Mesodermal cell (in vitro differentiated cells): Measurements from ENCODE around the gene MEIS3.
"Not testable (repeated sequence)": the region's sequence is repeated elsewhere in the genome, so short reads cannot be mapped to it uniquely, and the experiment has no call there.

Experiments used
- H3K27ac ChIP-seq: 2 replicates; pipeline ENCODE4 v1.7.0; 2013; ENCODE audit warnings: mild to moderate bottlenecking, low read depth, low read length, moderate library complexity; ENCODE audit not compliant: severe bottlenecking
- H3K36me3 ChIP-seq: 2 replicates; pipeline ENCODE4 v1.7.1; 2013; ENCODE audit warnings: mild to moderate bottlenecking, low read length, moderate library complexity; ENCODE audit not compliant: control insufficient read depth, insufficient read depth
- H3K4me1 ChIP-seq: one replicate; pipeline ENCODE4 v1.7.1; 2013; ENCODE audit warnings: mild to moderate bottlenecking, low read length; ENCODE audit not compliant: insufficient read depth, control insufficient read depth, poor library complexity, severe bottlenecking
- H3K4me3 ChIP-seq: 2 replicates; pipeline ENCODE4 v1.7.0; 2013; ENCODE audit warnings: low read length, control low read depth, mild to moderate bottlenecking; ENCODE audit not compliant: insufficient read depth, poor library complexity, severe bottlenecking; ENCODE audit errors: extremely low read depth
- H3K9me3 ChIP-seq: 2 replicates; pipeline ENCODE4 v1.7.1; 2013; ENCODE audit warnings: mild to moderate bottlenecking, low read length, moderate library complexity; ENCODE audit not compliant: control insufficient read depth
- WGBS, 2 experiments: methylation state at CpG; one replicate each; pipeline ENCODE4 v1.1.5; 2013; ENCODE audit warnings: missing lambda C conversion rate in 2 of 2; ENCODE audit not compliant: insufficient coverage in 2 of 2; 5-methylcytosine and 5-hydroxymethylcytosine counted together

The MEIS3 gene

GRCh38 chr19:47373246-47374240 is 45.8 kb downstream of the MEIS3 start:
- H3K9me3 ChIP-seq: no peaks in the 10 kb centered on the region
- WGBS, 2 experiments: 92 to 95% methylated on average over 32 of the region's 33 CpGs
- no peaks in the 10 kb centered on the region for H3K4me1 ChIP-seq
- H3K27ac ChIP-seq: no peak overlapping the region
- H3K4me3 ChIP-seq: no peak overlapping the region
- H3K36me3 ChIP-seq: peaks cover 94% of the 10 kb centered on the region

DNA sequence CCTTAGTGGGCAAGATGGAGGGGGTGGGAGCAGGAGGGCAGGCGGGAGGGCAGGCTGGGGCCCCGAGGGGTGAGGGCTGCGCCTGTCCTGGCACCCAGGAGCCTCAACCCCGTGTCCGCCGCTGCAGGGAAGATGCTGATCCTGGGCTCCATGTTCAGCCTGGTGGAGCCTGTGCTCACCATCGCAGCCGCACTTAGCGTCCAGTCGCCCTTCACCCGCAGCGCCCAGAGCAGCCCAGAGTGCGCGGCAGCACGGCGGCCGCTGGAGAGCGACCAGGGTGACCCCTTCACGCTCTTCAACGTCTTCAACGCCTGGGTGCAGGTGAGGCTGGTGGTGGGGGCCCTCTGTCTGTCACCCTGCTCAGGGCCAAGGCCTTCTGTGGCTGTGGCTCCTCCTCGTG is 46.7 kb downstream of the MEIS3 start:
- Histone ChIP-seq H3K27ac (no peak overlapping the region), H3K4me1 (no peaks in the 10 kb centered on the region), H3K9me3 (no peaks in the 10 kb centered on the region), H3K4me3 (no peak overlapping the region), H3K36me3 (peaks cover 86% of the 10 kb centered on the region)
- 94 to 95% methylated on average over 17 to 19 of the region's 22 CpGs for WGBS, 2 experiments

- H3K4me3 ChIP-seq: no peak overlapping the region
- H3K36me3 ChIP-seq: peaks cover 77% of the 10 kb centered on the region
- H3K9me3 ChIP-seq: no peaks in the 10 kb centered on the region
- H3K27ac ChIP-seq: no peak overlapping the region
- 94 to 95% methylated on average over 5 to 7 of the region's 9 CpGs for WGBS, 2 experiments
- no peaks in the 10 kb centered on the region for H3K4me1 ChIP-seq
Measured at GRCh38 chr19:47371261-47371660, 48.1 kb downstream of the MEIS3 start.

GRCh38 chr19:47370045-47370611 is 49.2 kb downstream of the MEIS3 start:
- 93 to 95% methylated on average over 9 to 10 of the region's 10 CpGs for WGBS, 2 experiments
- no peak overlapping the region for H3K27ac ChIP-seq

DNA sequence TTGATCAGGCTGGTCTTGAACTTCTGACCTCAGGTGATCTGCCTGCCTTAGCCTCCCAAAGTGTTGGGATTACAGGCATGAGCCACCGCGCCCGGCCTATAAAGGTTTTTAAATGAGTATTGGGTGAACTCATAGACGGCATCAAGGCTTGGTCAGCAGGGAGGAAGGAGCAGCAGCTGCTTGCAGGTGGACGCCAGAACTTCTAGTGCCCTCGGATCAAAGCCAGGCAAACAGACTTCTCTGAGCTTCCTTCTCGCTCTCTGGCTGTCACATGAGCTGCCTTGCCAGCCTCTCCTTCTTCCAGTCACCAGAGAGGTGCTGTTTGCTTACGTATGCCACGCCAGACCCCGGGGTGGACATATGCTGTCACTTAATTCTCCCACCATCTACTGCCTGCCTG is 53.9 kb downstream of the MEIS3 start:
- H3K9me3 ChIP-seq, H3K4me3 ChIP-seq, H3K4me1 ChIP-seq, H3K27ac ChIP-seq: not testable (repeated sequence)
- H3K36me3 ChIP-seq: peaks cover 76% of the 10 kb centered on the region
- 100% methylated on average over 3 to 5 of the region's 10 CpGs for WGBS, 2 experiments

More at GRCh38 chr19:47370045-47370611, 49.2 kb downstream of the MEIS3 start:
- Histone ChIP-seq H3K4me1 (no peaks in the 10 kb centered on the region), H3K36me3 (peaks cover 72% of the 10 kb centered on the region), H3K9me3 (no peaks in the 10 kb centered on the region), H3K4me3 (no peak overlapping the region)

GRCh38 chr19:47363758-47364531 is 55.4 kb downstream of the MEIS3 start:
- Histone ChIP-seq H3K9me3 (no peaks in the 10 kb centered on the region), H3K4me1 (no peaks in the 10 kb centered on the region), H3K4me3 (no peak overlapping the region), H3K27ac (no peak overlapping the region), H3K36me3 (peaks cover 74% of the 10 kb centered on the region)
- 89 to 96% methylated on average over 6 to 9 of the region's 13 CpGs for WGBS, 2 experiments

DNA sequence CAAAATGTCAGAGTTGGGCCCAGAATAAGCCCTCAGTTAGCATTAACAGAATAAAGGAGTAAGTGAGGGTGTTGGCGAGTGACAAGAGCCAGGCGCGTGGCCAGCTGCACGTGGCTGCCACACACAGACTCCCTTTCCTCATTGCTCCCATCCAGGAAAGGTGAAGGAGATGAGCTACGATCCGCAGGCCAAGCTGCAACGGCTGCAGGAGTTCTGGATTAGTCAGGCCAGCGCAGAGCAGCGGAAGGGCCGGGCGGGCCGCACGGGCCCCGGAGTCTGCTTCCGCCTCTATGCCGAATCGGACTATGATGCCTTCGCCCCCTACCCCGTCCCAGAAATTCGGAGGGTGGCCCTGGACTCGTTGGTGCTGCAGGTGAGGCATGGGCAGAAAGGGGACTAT is 57.0 kb downstream of the MEIS3 start:
- peaks cover 84% of the 10 kb centered on the region for H3K36me3 ChIP-seq
- no peaks in the 10 kb centered on the region for H3K4me1 ChIP-seq
- WGBS, 2 experiments: 95 to 96% methylated on average over 21 of the region's 21 CpGs
- H3K27ac ChIP-seq: no peak overlapping the region
- no peaks in the 10 kb centered on the region for H3K9me3 ChIP-seq
- no peak overlapping the region for H3K4me3 ChIP-seq

DNA sequence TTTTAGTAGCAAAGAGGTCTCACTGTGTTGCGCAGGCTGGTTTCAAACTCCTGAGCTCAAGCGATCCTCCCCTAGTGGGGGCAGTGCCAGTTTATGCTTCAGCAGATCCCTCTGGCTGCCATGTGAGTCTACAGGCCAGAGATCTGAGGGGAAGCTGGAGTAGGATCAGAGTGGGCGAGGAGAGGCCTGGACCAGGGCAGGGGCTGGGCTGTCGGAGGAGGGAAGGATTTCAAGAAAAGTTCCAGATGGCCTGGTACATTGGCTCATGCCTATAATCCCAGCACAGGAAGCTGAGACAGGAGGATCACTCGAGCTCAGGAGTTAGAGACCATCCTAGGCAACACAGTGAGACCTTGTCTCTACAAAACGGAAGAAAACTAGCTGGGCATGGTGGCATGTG is 60.4 kb downstream of the MEIS3 start:
- peaks cover 96% of the 10 kb centered on the region for H3K36me3 ChIP-seq
- no peak overlapping the region for H3K4me3 ChIP-seq
- H3K9me3 ChIP-seq: no peaks in the 10 kb centered on the region
- 94 to 96% methylated on average over 5 to 6 of the region's 6 CpGs for WGBS, 2 experiments
- H3K27ac ChIP-seq: no peak overlapping the region
- no peaks in the 10 kb centered on the region for H3K4me1 ChIP-seq

DNA sequence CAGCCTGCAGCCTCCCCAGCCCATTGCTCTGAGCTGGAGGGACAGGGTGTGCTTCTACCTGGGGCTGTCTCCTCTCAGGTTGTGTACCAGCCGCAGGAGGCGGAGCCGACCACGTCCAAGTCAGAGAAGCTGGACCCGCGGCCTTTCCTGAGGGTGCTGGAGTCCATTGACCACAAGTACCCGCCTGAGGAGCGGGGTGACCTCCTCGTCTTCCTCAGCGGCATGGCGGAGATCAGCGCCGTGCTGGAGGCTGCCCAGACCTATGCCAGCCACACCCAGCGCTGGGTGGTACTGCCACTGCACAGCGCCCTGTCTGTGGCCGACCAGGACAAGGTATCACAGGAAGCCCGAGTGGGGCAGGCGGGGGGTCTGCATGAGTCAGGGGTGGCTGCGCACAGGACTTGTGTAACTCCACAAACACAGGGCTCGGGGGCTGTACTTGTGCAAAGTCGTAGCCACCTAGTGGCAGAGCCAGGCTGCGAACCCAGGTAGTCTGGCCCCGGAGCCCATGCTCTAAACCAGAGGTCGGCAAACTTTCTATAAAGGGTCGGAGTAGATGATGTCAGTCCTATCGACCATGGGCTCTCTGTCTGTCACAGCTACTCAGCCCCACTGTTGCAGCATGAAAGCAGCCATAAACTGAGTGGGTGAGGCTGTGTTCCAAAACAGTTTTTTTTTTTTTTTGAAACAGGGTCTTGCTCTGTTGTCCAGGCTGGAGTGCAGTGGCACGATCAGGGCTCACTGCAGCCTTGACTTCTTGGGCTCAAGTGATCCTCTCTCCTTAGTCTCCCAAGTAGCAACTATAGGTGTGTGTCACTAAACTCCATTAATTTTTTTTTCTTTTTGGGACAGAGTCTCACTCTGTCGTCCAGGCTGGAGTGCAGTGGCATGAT is 61.3 kb downstream of the MEIS3 start:
- Histone ChIP-seq H3K9me3 (no peaks in the 10 kb centered on the region), H3K27ac (no peak overlapping the region), H3K36me3 (peaks cover 96% of the 10 kb centered on the region), H3K4me1 (no peaks in the 10 kb centered on the region), H3K4me3 (no peak overlapping the region)
- WGBS, 2 experiments: 96 to 97% methylated on average over 27 to 28 of the region's 28 CpGs

- Histone ChIP-seq H3K27ac (no peak overlapping the region), H3K4me1 (no peaks in the 10 kb centered on the region), H3K4me3 (no peak overlapping the region), H3K36me3 (peaks cover 94% of the 10 kb centered on the region), H3K9me3 (no peaks in the 10 kb centered on the region)
- 89 to 92% methylated on average over 6 of the region's 6 CpGs for WGBS, 2 experiments
Measured at GRCh38 chr19:47356900-47357299, 62.4 kb downstream of the MEIS3 start.
